HFFc6 (cell line): Measurements from ENCODE around the gene JAG1. TPM values are rescaled to one million over a fixed set of nuclear protein-coding genes. Genes with fewer than 3 reads are reported as not detected.

ENCODE experiments used
- DNase-seq: peaks from one replicate; pipeline ENCODE4 v3.0.0-alpha.2; 2018
- H3K27ac Mint-ChIP-seq: 2 replicates; pipeline ENCODE4 v1.8.0; 2020; ENCODE audit warnings: mild to moderate bottlenecking, mixed read lengths
- H3K27me3 Mint-ChIP-seq: 2 replicates; pipeline ENCODE4 v1.8.0; 2021; ENCODE audit warnings: mild to moderate bottlenecking, moderate library complexity, mixed read lengths; ENCODE audit not compliant: insufficient read depth
- H3K36me3 Mint-ChIP-seq: 2 replicates; pipeline ENCODE4 v1.8.0; 2021; ENCODE audit warnings: low read depth, mixed read lengths
- H3K4me1 Mint-ChIP-seq: 2 replicates; pipeline ENCODE4 v1.8.0; 2020; ENCODE audit warnings: low read depth, mixed read lengths
- H3K4me3 Mint-ChIP-seq: 2 replicates; pipeline ENCODE4 v1.8.0; 2020; ENCODE audit warnings: mild to moderate bottlenecking, moderate library complexity, mixed read lengths
- H3K9me3 Mint-ChIP-seq: 2 replicates; pipeline ENCODE4 v1.8.0; 2020; ENCODE audit warnings: mild to moderate bottlenecking, mixed read lengths
- CTCF ChIP-seq: fragments of 200-600 bp; sonication (generic); IDR thresholded peaks from 2 replicates; pipeline ENCODE4 v1.5.0; 2021; ENCODE audit warnings: antibody characterized with exemption, mild to moderate bottlenecking
- total RNA-seq, 6 experiments: library from RNA; stranded (reverse); fragmentation: NEBNext Ultra II Directional; extraction: Animal tissue kit (Norgen Biotek cat#: 25700); gene quantifications; 2 replicates in 1 of 6; 3 replicates in 5 of 6; pipeline ENCODE4 v1.2.3, GENCODE V29; 2021

Gene JAG1
- total RNA-seq, 6 experiments from 2014 or later = 3.0 to 9.3 (median 8.2) TPM

- no peak overlapping the region for H3K27ac Mint-ChIP-seq
- no peak for DNase-seq
- peaks cover 7% of the 10 kb centered on the region for H3K27me3 Mint-ChIP-seq
- no peaks in the 10 kb centered on the region for H3K36me3 Mint-ChIP-seq
- TF ChIP-seq CTCF = no peak
- peaks cover 6% of the 10 kb centered on the region; the same call in 1 of the 2 replicates for H3K4me1 Mint-ChIP-seq
- no peak overlapping the region for H3K4me3 Mint-ChIP-seq
- H3K9me3 Mint-ChIP-seq = peaks cover 4% of the 10 kb centered on the region; the same call in 1 of the 2 replicates
These were observed 9.7 kb upstream of the JAG1 start for GRCh38 chr20:10683537-10683936.

GRCh38 chr20:10682939-10683338, 9.1 kb upstream of the JAG1 start:
- Mint-ChIP-seq H3K4me1 (peaks cover 6% of the 10 kb centered on the region; the same call in 1 of the 2 replicates), H3K9me3 (peaks cover 4% of the 10 kb centered on the region; the same call in 1 of the 2 replicates), H3K27me3 (peaks cover 10% of the 10 kb centered on the region), H3K27ac (no peak overlapping the region), H3K36me3 (no peaks in the 10 kb centered on the region), H3K4me3 (no peak overlapping the region)
- TF ChIP-seq CTCF = no peak
- DNase-seq = no peak

GRCh38 chr20:10681494-10681893, 7.7 kb upstream of the JAG1 start:
- Mint-ChIP-seq H3K4me3 (no peak overlapping the region), H3K36me3 (no peaks in the 10 kb centered on the region), H3K27me3 (peaks cover 7% of the 10 kb centered on the region), H3K27ac (no peak overlapping the region), H3K4me1 (peaks cover 6% of the 10 kb centered on the region; the same call in 1 of the 2 replicates), H3K9me3 (peaks cover 4% of the 10 kb centered on the region; the same call in 1 of the 2 replicates)
- no peak for DNase-seq
- no peak for TF ChIP-seq CTCF

- TF ChIP-seq CTCF = no peak
- H3K9me3 Mint-ChIP-seq = peaks cover 4% of the 10 kb centered on the region; the same call in 1 of the 2 replicates
- no peak overlapping the region for H3K4me3 Mint-ChIP-seq
- no peaks in the 10 kb centered on the region for H3K36me3 Mint-ChIP-seq
- DNase-seq = no peak
- no peak overlapping the region for H3K27ac Mint-ChIP-seq
- peaks cover 4% of the 10 kb centered on the region; the same call in 1 of the 2 replicates for H3K27me3 Mint-ChIP-seq
- H3K4me1 Mint-ChIP-seq = peaks cover 6% of the 10 kb centered on the region; the same call in 1 of the 2 replicates
These were observed 6.8 kb upstream of the JAG1 start for GRCh38 chr20:10680571-10680970.

GRCh38 chr20:10679269-10679668, 5.5 kb upstream of the JAG1 start:
- peaks cover 13% of the 10 kb centered on the region for H3K4me1 Mint-ChIP-seq
- no peak for DNase-seq
- TF ChIP-seq CTCF = no peak
- H3K9me3 Mint-ChIP-seq = peaks cover 4% of the 10 kb centered on the region; the same call in 1 of the 2 replicates
- H3K27ac Mint-ChIP-seq = no peak overlapping the region
- peaks cover 10% of the 10 kb centered on the region for H3K27me3 Mint-ChIP-seq
- no peaks in the 10 kb centered on the region for H3K36me3 Mint-ChIP-seq
- H3K4me3 Mint-ChIP-seq = no peak overlapping the region
